ENCODE data around the gene CCDC134. TPM values are rescaled to one million over a fixed set of nuclear protein-coding genes. Genes with fewer than 3 reads are reported as not detected.
"Not testable (repeated sequence)": the region's sequence is repeated elsewhere in the genome, so short reads cannot be mapped to it uniquely, and the experiment has no call there.

CCDC134 gene
- total RNA-seq, 2 experiments from 2014 or later = 21.0 to 21.6 TPM

GRCh38 chr22:41862530-41863266 lies 62.2 kb downstream of the CCDC134 start:
- Mint-ChIP-seq H3K27me3 (no peaks in the 10 kb centered on the region), H3K4me1 (peaks cover 63% of the 10 kb centered on the region), H3K36me3 (ENCODE audit: low read depth) (peaks cover 12% of the 10 kb centered on the region), H3K27ac (peak overlapping the region; percentile 69), H3K4me3 (no peak overlapping the region), H3K9me3 (no peaks in the 10 kb centered on the region)
- DNase-seq = peak; percentile 11
- ChIA-PET POLR2A (interaction anchor here (0.7 kb wide), 1 partner anchor 23 kb away, joined by 3 read pairs; no protein-coding TSS in a partner anchor), CTCF (interaction anchor here (0.6 to 2.3 kb wide), 16 partner anchors 8 to 165 kb away, joined by 3 to 7 read pairs (median 4); partner anchors contain the start of gene SREBF2)

GRCh38 chr22:41863472-41863871 lies 63.0 kb downstream of the CCDC134 start:
- ChIA-PET CTCF (interaction anchor here (0.7 to 2.3 kb wide), 7 partner anchors 8 to 167 kb away, joined by 3 to 7 read pairs (median 3); partner anchors contain the start of gene SREBF2), POLR2A (no interaction called here)
- Mint-ChIP-seq H3K27ac (no peak overlapping the region), H3K4me3 (no peak overlapping the region), H3K9me3 (no peaks in the 10 kb centered on the region), H3K4me1 (peaks cover 57% of the 10 kb centered on the region), H3K36me3 (ENCODE audit: low read depth) (peaks cover 14% of the 10 kb centered on the region), H3K27me3 (no peaks in the 10 kb centered on the region)
- no peak for DNase-seq

GRCh38 chr22:41868556-41868955 lies 68.1 kb downstream of the CCDC134 start:
- Mint-ChIP-seq H3K27me3 (no peaks in the 10 kb centered on the region), H3K27ac (no peak overlapping the region), H3K9me3 (no peaks in the 10 kb centered on the region), H3K36me3 (ENCODE audit: low read depth) (peaks cover 35% of the 10 kb centered on the region), H3K4me1 (peaks cover 25% of the 10 kb centered on the region), H3K4me3 (no peak overlapping the region)
- CTCF ChIA-PET = interaction anchor here (0.9 to 1.2 kb wide), 3 partner anchors 13 to 78 kb away, joined by 3 to 4 read pairs (median 3); partner anchors contain the start of gene CENPM
- POLR2A ChIA-PET = no interaction called here
- no peak for DNase-seq

GRCh38 chr22:41870081-41870480 lies 69.6 kb downstream of the CCDC134 start:
- ChIA-PET POLR2A (interaction anchor here (0.7 kb wide), 1 partner anchor 508 kb away, joined by 4 read pairs; no protein-coding TSS in a partner anchor), CTCF (interaction anchor here (1.3 kb wide), 1 partner anchor 8 kb away, joined by 5 read pairs; no protein-coding TSS in a partner anchor)
- not testable (repeated sequence) for H3K27me3 Mint-ChIP-seq, H3K4me3 Mint-ChIP-seq, H3K27ac Mint-ChIP-seq, DNase-seq, H3K9me3 Mint-ChIP-seq
- Mint-ChIP-seq H3K4me1 (peaks cover 27% of the 10 kb centered on the region), H3K36me3 (ENCODE audit: low read depth) (peaks cover 40% of the 10 kb centered on the region)

- no peak overlapping the region for H3K4me3 Mint-ChIP-seq
- H3K36me3 Mint-ChIP-seq (ENCODE audit: low read depth) = peaks cover 44% of the 10 kb centered on the region
- no peaks in the 10 kb centered on the region for H3K27me3 Mint-ChIP-seq
- ChIA-PET CTCF (interaction anchor here (1.3 kb wide), 1 partner anchor 9 kb away, joined by 5 read pairs; no protein-coding TSS in a partner anchor), POLR2A (no interaction called here)
- H3K9me3 Mint-ChIP-seq = no peaks in the 10 kb centered on the region
- peaks cover 25% of the 10 kb centered on the region for H3K4me1 Mint-ChIP-seq
- no peak overlapping the region for H3K27ac Mint-ChIP-seq
- no peak for DNase-seq
Measured at GRCh38 chr22:41870786-41871185, 70.3 kb downstream of the CCDC134 start.

- H3K36me3 Mint-ChIP-seq (ENCODE audit: low read depth) = peaks cover 49% of the 10 kb centered on the region
- no peaks in the 10 kb centered on the region for H3K27me3 Mint-ChIP-seq
- no peak overlapping the region for H3K4me3 Mint-ChIP-seq
- POLR2A ChIA-PET = no interaction called here
- H3K27ac Mint-ChIP-seq = peak overlapping the region; percentile 87
- peak; percentile 48 for DNase-seq
- CTCF ChIA-PET = interaction anchor here (0.6 kb wide), 1 partner anchor 44 kb away, joined by 3 read pairs; no protein-coding TSS in a partner anchor
- peaks cover 18% of the 10 kb centered on the region for H3K4me1 Mint-ChIP-seq
- no peaks in the 10 kb centered on the region for H3K9me3 Mint-ChIP-seq
Measured at GRCh38 chr22:41873391-41873790, 72.9 kb downstream of the CCDC134 start.

GRCh38 chr22:41874090-41874489 lies 73.6 kb downstream of the CCDC134 start:
- Mint-ChIP-seq H3K36me3 (ENCODE audit: low read depth) (peaks cover 52% of the 10 kb centered on the region), H3K9me3 (no peaks in the 10 kb centered on the region), H3K27me3 (no peaks in the 10 kb centered on the region), H3K4me1 (peaks cover 18% of the 10 kb centered on the region), H3K4me3 (no peak overlapping the region), H3K27ac (no peak overlapping the region)
- DNase-seq = no peak
- POLR2A ChIA-PET = no interaction called here
- CTCF ChIA-PET = interaction anchor here (1.2 kb wide), 1 partner anchor 11 kb away, joined by 3 read pairs; no protein-coding TSS in a partner anchor

- CTCF ChIA-PET = interaction anchor here (0.5 to 1.1 kb wide), 2 partner anchors 9 to 1327 kb away, joined by 3 to 4 read pairs; no protein-coding TSS in a partner anchor
- no peak overlapping the region for H3K27ac Mint-ChIP-seq
- no peaks in the 10 kb centered on the region for H3K27me3 Mint-ChIP-seq
- H3K4me3 Mint-ChIP-seq = no peak overlapping the region
- DNase-seq = no peak
- no peaks in the 10 kb centered on the region for H3K9me3 Mint-ChIP-seq
- H3K36me3 Mint-ChIP-seq (ENCODE audit: low read depth) = peaks cover 53% of the 10 kb centered on the region
- POLR2A ChIA-PET = no interaction called here
- peaks cover 18% of the 10 kb centered on the region for H3K4me1 Mint-ChIP-seq
Measured at GRCh38 chr22:41875531-41876270, 75.2 kb downstream of the CCDC134 start.

Other genes with a start within 250 kb of the CCDC134 start
- not detected for gene CSDC2, start 239.7 kb upstream of the CCDC134 start, total RNA-seq
- 10 to 100 TPM; 33.7 to 39.7 TPM for gene PMM1, start 210.8 kb upstream of the CCDC134 start, total RNA-seq
- gene DESI1, start 179.6 kb upstream of the CCDC134 start, total RNA-seq = 10 to 100 TPM; 30.8 to 32.5 TPM
- 100 to 1,000 TPM; 283 TPM for gene XRCC6, start 179.4 kb upstream of the CCDC134 start, total RNA-seq
- gene SNU13, start 111.8 kb upstream of the CCDC134 start, total RNA-seq = 100 to 1,000 TPM; 171 to 178 TPM
- gene MEI1, start 101.2 kb upstream of the CCDC134 start, total RNA-seq = 10 to 100 TPM; 54.6 to 60.0 TPM
- 10 to 100 TPM; 92.4 to 95.7 TPM for gene SREBF2, start 32.4 kb downstream of the CCDC134 start, total RNA-seq
- not detected for gene SHISA8, start 114.4 kb downstream of the CCDC134 start, total RNA-seq
- gene TNFRSF13C, start 126.1 kb downstream of the CCDC134 start, total RNA-seq = 1 to 10 TPM; 1.3 to 1.7 TPM
- 10 to 100 TPM; 76.6 to 92.0 TPM for gene CENPM, start 146.5 kb downstream of the CCDC134 start, total RNA-seq
- gene SEPTIN3, start 168.8 kb downstream of the CCDC134 start, total RNA-seq = 1 to 10 TPM; 1.4 to 1.6 TPM
- gene WBP2NL, start 198.1 kb downstream of the CCDC134 start, total RNA-seq = 1 to 10 TPM; 1.5 to 1.6 TPM